IPS-NIHi7 (cell line): Measurements from ENCODE around the gene BMP8B.
A peak's percentile ranks its signal among the peaks of the same experiment; 100 is the strongest.

Experiments used
- DNase-seq: peaks from one replicate; pipeline ENCODE4 v3.0.0; 2012; ENCODE audit warnings: mixed read lengths; ENCODE audit errors: extremely low spot score

Gene BMP8B

GRCh38 chr1:39726600-39726999 lies 62.1 kb downstream of the BMP8B start:
- no peak for DNase-seq

- no peak for DNase-seq
Measured at GRCh38 chr1:39722495-39722894, 66.2 kb downstream of the BMP8B start.

- no peak for DNase-seq
Measured at GRCh38 chr1:39721664-39722063, 67.0 kb downstream of the BMP8B start.

- no peak for DNase-seq
Measured at GRCh38 chr1:39720094-39720999, 68.3 kb downstream of the BMP8B start.

GRCh38 chr1:39717809-39718208 lies 70.9 kb downstream of the BMP8B start:
- no peak for DNase-seq

- DNase-seq, result no peak
Measured at GRCh38 chr1:39713557-39713956, 75.1 kb downstream of the BMP8B start.

- DNase-seq, result peak; percentile 59
Measured at GRCh38 chr1:39711966-39712340, 76.7 kb downstream of the BMP8B start.

- no peak for DNase-seq
Measured at GRCh38 chr1:39711104-39711965, 77.3 kb downstream of the BMP8B start.

GRCh38 chr1:39707506-39707905 lies 81.2 kb downstream of the BMP8B start:
- no peak for DNase-seq
